ENCODE measurements around the gene SLC29A3. TPM values are rescaled to one million over a fixed set of nuclear protein-coding genes. Genes with fewer than 3 reads are reported as not detected.

Gene SLC29A3
- total and polyA plus RNA-seq, 2 of the 8 experiments (the other 6 are each of a cell fraction or from before 2014, with no cell fraction given): 14.0 to 24.6 TPM

GRCh38 chr10:71388171-71388570, 69.1 kb downstream of the SLC29A3 start:
- no peak overlapping the region for H2AK5ac ChIP-seq (ENCODE audit: low read depth, low read length)
- H3K9ac ChIP-seq (replicated peaks in 1 of 4; ENCODE audit: extremely low read depth in 1 of 4, low read depth in 3 of 4, low read length in 3 of 4): no peak overlapping the region
- H4K8ac ChIP-seq (ENCODE audit: extremely low read depth, insufficient read depth, low read length): no peak overlapping the region
- H3K56ac ChIP-seq (replicated peaks; ENCODE audit: insufficient read length, low read depth, low read length): no peak overlapping the region
- no peaks in the 10 kb centered on the region for H3K36me3 ChIP-seq (ENCODE audit: control insufficient read depth in 2 of 4, insufficient read depth in 4 of 4, low read length in 3 of 4)
- no peak overlapping the region for H3K4me2 ChIP-seq (ENCODE audit: insufficient read depth in 1 of 2, low read depth in 2 of 2, low read length in 2 of 2)
- peaks cover 0 to 4% (median 2%) of the 10 kb centered on the region in 4 experiments; a peak in 4 of 7 replicates for H3K27me3 ChIP-seq (replicated peaks in 1 of 4; ENCODE audit: control insufficient read depth in 3 of 4, extremely low read depth in 1 of 4, insufficient read depth in 3 of 4, low read length in 3 of 4)
- WGBS, 2 experiments (ENCODE audit: extremely low coverage in 1 of 2, insufficient coverage in 1 of 2, insufficient read length in 1 of 2, insufficient replicate concordance in 2 of 2, low coverage in 1 of 2, low lambda C conversion rate in 2 of 2, missing lambda C conversion rate in 1 of 2): 76% methylated on average over 5 of the region's 5 CpGs; no CpG with 5 or more reads in 1 of the 2 experiments
- peaks cover 0 to 3% (median 0%) of the 10 kb centered on the region in 4 experiments; a peak in 1 of 7 replicates for H3K4me1 ChIP-seq (replicated peaks in 1 of 4; ENCODE audit: control insufficient read depth in 3 of 4, insufficient read depth in 4 of 4, low read length in 3 of 4)
- H2BK15ac ChIP-seq (ENCODE audit: low read length): no peak overlapping the region
- H2BK12ac ChIP-seq (ENCODE audit: low read depth, low read length): no peak overlapping the region
- no peak overlapping the region for H4K5ac ChIP-seq (ENCODE audit: insufficient read length, low read depth, low read length)
- no peaks in the 10 kb centered on the region for H3K23me2 ChIP-seq (ENCODE audit: low read depth, low read length)
- H2BK5ac ChIP-seq (ENCODE audit: low read depth, low read length): no peak overlapping the region
- no peak overlapping the region for H2BK20ac ChIP-seq (ENCODE audit: low read length)
- no peaks in the 10 kb centered on the region for H3K79me2 ChIP-seq (ENCODE audit: control insufficient read depth in 1 of 2, insufficient read depth in 2 of 2, low read length in 2 of 2)
- FAIRE-seq: no peak
- H3K23ac ChIP-seq (ENCODE audit: insufficient read length): no peak overlapping the region
- no peaks in the 10 kb centered on the region for H3K79me1 ChIP-seq (ENCODE audit: low read depth, low read length)
- no peak overlapping the region for H2BK120ac ChIP-seq (replicated peaks; ENCODE audit: low read depth, low read length)
- H3K27ac ChIP-seq (ENCODE audit: low read depth, low read length): no peak overlapping the region
- H3K4me3 ChIP-seq (ENCODE audit: extremely low read depth in 1 of 4, insufficient read depth in 2 of 4, low read depth in 3 of 4, low read length in 4 of 4): no peak overlapping the region
- no peaks in the 10 kb centered on the region for H4K20me1 ChIP-seq (replicated peaks in 1 of 2; ENCODE audit: control insufficient read depth in 1 of 2, insufficient read depth in 2 of 2, low read length in 2 of 2)
- TF ChIP-seq EP300 (IDR thresholded peaks at IDR 0.05; ENCODE audit: borderline replicate concordance in 1 of 2, low read depth in 2 of 2, low read length in 2 of 2) (no peak), JUN (IDR thresholded peaks at IDR 0.05; ENCODE audit: low read depth, low read length) (no peak), BCL11A (IDR thresholded peaks at IDR 0.05; ENCODE audit: low read depth in 2 of 2, low read length in 2 of 2) (no peak), SUZ12 (IDR thresholded peaks at IDR 0.05; ENCODE audit: low read length) (no peak), BACH1 (IDR thresholded peaks at IDR 0.05; ENCODE audit: low read length) (no peak), CBX8 (IDR thresholded peaks at IDR 0.05; ENCODE audit: borderline replicate concordance, low read depth, low read length) (no peak), TAF1 (IDR thresholded peaks at IDR 0.05; ENCODE audit: low read depth, low read length) (no peak), POU5F1 (IDR thresholded peaks at IDR 0.05; ENCODE audit: low read depth, low read length) (no peak), SP2 (IDR thresholded peaks at IDR 0.05; ENCODE audit: low read length) (no peak)
- DNase-seq (ENCODE audit: low read depth in 1 of 2, low spot score in 2 of 2): no peak
- H3K9me3 ChIP-seq (ENCODE audit: insufficient read depth in 2 of 2, low read depth in 1 of 2, low read length in 1 of 2): no peaks in the 10 kb centered on the region
- no peak overlapping the region for H3K18ac ChIP-seq (ENCODE audit: extremely low read depth, low read length)
- no peak overlapping the region for H2AFZ ChIP-seq (ENCODE audit: low read length)
- H3K14ac ChIP-seq (ENCODE audit: insufficient read length): no peak overlapping the region
- CTCF ChIA-PET (ENCODE audit: partially characterized antibody): interaction anchor here (0.8 to 28.0 kb wide), 9 partner anchors 9 to 320 kb away, joined by 3 to 401 read pairs (median 4); partner anchors contain the start of genes CDH23 and SLC29A3
- no peak overlapping the region for H3K4ac ChIP-seq (replicated peaks; ENCODE audit: insufficient read length, low read depth, low read length)
- no peak overlapping the region for H4K91ac ChIP-seq (replicated peaks; ENCODE audit: insufficient read length, low read length)
- POLR2A ChIA-PET (ENCODE audit: partially characterized antibody): interaction anchor here (0.7 kb wide), 1 partner anchor 54 kb away, joined by 3 read pairs; no protein-coding TSS in a partner anchor

Data from H1 (cell line).